K562 (cell line): ENCODE measurements around the gene SLAIN2. TPM values are rescaled to one million over a fixed set of nuclear protein-coding genes. Genes with fewer than 3 reads are reported as not detected.

Experiments used
- ATAC-seq: fragments of 200-7000 bp; cut with Tn5 transposase; 3 replicates; pipeline ENCODE4 v1.9.1; 2020; ENCODE audit warnings: moderate library complexity
- BruUV-seq: library from RNA; stranded (reverse); fragments of 400-500 nt; replicated peaks from 2 replicates; lab custom pipeline; 2021; lab: Mats Ljungman, UMichigan
- CTCF ChIA-PET: fragments of 300-600 bp; formaldehyde crosslinking; extraction: SDS; loops from one replicate; lab custom pipeline; 2021; ENCODE audit warnings: low intra/inter-chr PET ratio; lab: Yijun Ruan, JAX
- POLR2A ChIA-PET: fragments of 300-600, 350-650 bp; sonication (Branson Sonifier 250); formaldehyde crosslinking; extraction: SDS; loops from one replicate; lab custom pipeline; 2021; ENCODE audit warnings: antibody characterized with exemption, inconsistent platforms; lab: Yijun Ruan, JAX
- DNase-seq, 4 experiments: peaks; one replicate each; pipeline versions ENCODE4 v3.0.0 to v3.0.0-alpha.2; 2011 to 2018; ENCODE audit warnings: low spot score in 3 of 4, mixed read lengths in 3 of 4; ENCODE audit errors: extremely low read depth in 1 of 4
- FAIRE-seq: peaks from 2 replicates; lab custom pipeline; 2011; peaks lifted over from hg19 to GRCh38; lab: Jason Lieb, UNC
- H2AFZ ChIP-seq: 2 replicates; pipeline ENCODE4 v1.6.0; 2011; ENCODE audit warnings: low read depth, low read length, control low read depth, inconsistent platforms
- H3K27ac ChIP-seq: fragments of 200-600 bp; 3 replicates; pipeline ENCODE4 v1.8.0; 2011; ENCODE audit warnings: low read depth, mild to moderate bottlenecking, control low read depth, inconsistent platforms, low read length, moderate library complexity, mixed read lengths; ENCODE audit errors: extremely low read depth
- H3K27me3 ChIP-seq, 2 experiments: fragments of 300-600 bp in 1 of 2; 2 replicates in 1 of 2; 3 replicates in 1 of 2; pipeline versions ENCODE4 v1.6.0 to v1.8.0; 2011; ENCODE audit warnings: inconsistent platforms in 2 of 2, low read length in 2 of 2, mild to moderate bottlenecking in 1 of 2, mixed read lengths in 1 of 2, moderate library complexity in 1 of 2; ENCODE audit not compliant: control insufficient read depth in 2 of 2, insufficient read depth in 2 of 2
- H3K36me3 ChIP-seq: fragments of 300-600 bp; 3 replicates; pipeline ENCODE4 v1.8.0; 2011; ENCODE audit warnings: mild to moderate bottlenecking, low read length, inconsistent platforms; ENCODE audit not compliant: control insufficient read depth, insufficient read depth
- H3K4me1 ChIP-seq, 2 experiments: fragments of 200-600 bp in 1 of 2; replicated peaks in 1 of 2; 2 replicates in 1 of 2; 3 replicates in 1 of 2; pipeline versions ENCODE4 v1.5.1 to v1.8.0; 2011; ENCODE audit warnings: inconsistent platforms in 2 of 2, low read length in 2 of 2, mild to moderate bottlenecking in 1 of 2, mixed read lengths in 1 of 2, moderate library complexity in 1 of 2; ENCODE audit not compliant: control insufficient read depth in 2 of 2, insufficient read depth in 2 of 2
- H3K4me2 ChIP-seq: 2 replicates; pipeline ENCODE4 v1.6.1; 2011; ENCODE audit warnings: low read length, control low read depth, inconsistent platforms, mixed read lengths; ENCODE audit not compliant: insufficient read depth
- H3K4me3 ChIP-seq: fragments of 200-600 bp; sonication (generic), shearing (Covaris generic); 2 replicates; pipeline ENCODE4 v1.5.1; 2016; ENCODE audit warnings: control low read depth, inconsistent platforms
- H3K79me2 ChIP-seq: fragments of 200-600 bp; 3 replicates; pipeline ENCODE4 v1.8.0; 2011; ENCODE audit warnings: low read length, inconsistent platforms; ENCODE audit not compliant: control insufficient read depth, insufficient read depth
- H3K9ac ChIP-seq, 2 experiments: 2 replicates each; pipeline versions ENCODE4 v1.6.0 to v1.6.1; 2011; ENCODE audit warnings: low read depth in 2 of 2, low read length in 2 of 2, control low read depth in 1 of 2, inconsistent platforms in 1 of 2, mild to moderate bottlenecking in 1 of 2, mixed read lengths in 1 of 2; ENCODE audit not compliant: insufficient read depth in 1 of 2
- H3K9me1 ChIP-seq: one replicate; pipeline ENCODE4 v1.6.0; 2011; ENCODE audit warnings: inconsistent platforms, mild to moderate bottlenecking, low read length, moderate library complexity; ENCODE audit not compliant: control insufficient read depth, insufficient read depth
- H3K9me3 ChIP-seq: replicated peaks from 2 replicates; pipeline ENCODE4 v1.5.1; 2011; ENCODE audit warnings: low read depth, low read length, inconsistent platforms; ENCODE audit not compliant: control insufficient read depth, insufficient read depth
- H4K20me1 ChIP-seq: replicated peaks from 2 replicates; pipeline ENCODE4 v1.6.1; 2011; ENCODE audit warnings: low read length, inconsistent platforms, mixed read lengths; ENCODE audit not compliant: control insufficient read depth, insufficient read depth
- CEBPB ChIP-seq: fragments of 450-650 bp; IDR thresholded peaks from 2 replicates; pipeline ENCODE4 v1.6.1; 2016; ENCODE audit warnings: missing genetic modification characterization, missing compliant biosample characterization
- CEBPG ChIP-seq, 3 experiments: fragments of 200-800 bp in 1 of 3; sonication (Bioruptor generic) in 1 of 3; sonication (generic) in 1 of 3; formaldehyde crosslinking in 1 of 3; IDR thresholded peaks in 2 of 3; conservative IDR thresholded peaks in 1 of 3; 2 replicates each; pipeline versions ENCODE4 v1.6.1 to v1.8.0; 2016 to 2022; ENCODE audit warnings: missing compliant biosample characterization in 2 of 3, missing genetic modification characterization in 2 of 3, mild to moderate bottlenecking in 1 of 3, missing genetic modification reagents in 1 of 3
- ETV6 ChIP-seq, 3 experiments: fragments of 150-350 bp in 1 of 3; sonication (generic) in 1 of 3; formaldehyde crosslinking in 1 of 3; IDR thresholded peaks; 2 replicates each; pipeline versions ENCODE4 v1.6.1 to v1.8.0; 2014 to 2022; ENCODE audit warnings: borderline replicate concordance in 2 of 3, low read depth in 2 of 3, antibody characterized with exemption in 1 of 3, low read length in 1 of 3, mild to moderate bottlenecking in 1 of 3, missing genetic modification reagents in 1 of 3
- MEF2A ChIP-seq: IDR thresholded peaks from 2 replicates; pipeline ENCODE4 v1.6.1; 2011; ENCODE audit warnings: low read depth, mild to moderate bottlenecking, low read length, moderate library complexity; ENCODE audit not compliant: control insufficient read depth
- WGBS: fragments of 100-300 bp; shearing (Covaris generic); methylation state at CpG from one replicate; pipeline ENCODE4 v1.1.6; 2016; ENCODE audit warnings: low coverage, mixed read lengths; ENCODE audit not compliant: insufficient coverage; ENCODE audit errors: missing lambda C conversion rate; 5-methylcytosine and 5-hydroxymethylcytosine counted together
- in situ Hi-C: fragments of 300-500 bp; cut with MboI; formaldehyde crosslinking; loops from 4 replicates; pipeline ENCODE4 v1.15.0; 2018; ENCODE audit warnings: inconsistent platforms, mixed read lengths
- intact Hi-C: fragments of 100-400 bp; cut with micrococcal nuclease; formaldehyde crosslinking; loops from 2 replicates; pipeline ENCODE4 v1.14.2; 2022
- polyA plus RNA-seq, 8 experiments: library from polyadenylated mRNA; depleted of rRNA in 4 of 8; stranded (reverse) in 5 of 8; unstranded in 3 of 8; fragments of >200 nt; fragmentation: Nextera tagmentation in 2 of 8; fragmentation: Illumina TruSeq in 1 of 8; extraction: Ambion mirVana in 2 of 8; extraction: Trizol in 1 of 8; gene quantifications; 2 replicates each; pipeline versions ENCODE4 v1.2.1 to v1.2.3, GENCODE V29; 2011 to 2014; ENCODE audit warnings: inconsistent platforms in 1 of 8, missing spikeins in 1 of 8
- total RNA-seq, 7 experiments: library from RNA; depleted of rRNA in 6 of 7; stranded (reverse); fragments of >200 nt in 6 of 7; fragmentation: Illumina TruSeq in 2 of 7; extraction: Trizol in 2 of 7; gene quantifications; 2 replicates each; pipeline versions ENCODE4 v1.2.1 to v1.2.3, GENCODE V29; 2011 to 2021; ENCODE audit warnings: low replicate concordance in 1 of 7

The SLAIN2 gene
- total and polyA plus RNA-seq, 9 of the 15 experiments (the other 6 are each of a cell fraction or from before 2014, with no cell fraction given): 3.5 to 116 (median 35.0) TPM

DNA sequence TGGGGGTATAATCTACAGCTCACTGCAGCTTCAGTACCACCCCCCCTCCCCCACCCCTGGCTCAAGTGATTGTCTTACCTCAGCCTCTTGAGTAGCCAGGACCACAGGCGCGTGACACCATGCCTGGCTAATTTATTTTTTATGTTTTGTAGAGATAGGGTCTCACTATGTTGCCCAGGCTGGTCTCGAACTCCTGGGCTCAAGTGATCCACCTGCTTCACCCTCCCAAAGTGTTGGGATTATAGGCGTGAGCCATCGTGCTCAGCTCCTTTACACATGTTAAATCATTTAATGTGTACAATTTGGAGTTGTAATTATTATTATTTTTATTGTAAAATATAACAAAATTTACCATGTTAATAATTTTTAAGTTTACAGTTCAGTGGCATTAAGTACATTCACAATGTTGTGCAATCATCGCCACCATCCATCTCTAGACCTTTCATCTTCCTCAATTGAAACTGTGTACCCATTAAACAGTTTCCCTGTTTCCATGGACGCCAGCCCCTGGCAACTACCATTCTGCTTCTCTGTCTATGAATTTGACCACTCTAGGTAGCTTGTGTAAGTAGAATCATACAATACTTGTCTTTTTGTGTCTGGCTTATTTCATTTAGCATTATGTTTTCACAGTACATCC is 6.1 kb downstream of the SLAIN2 start:
- no peak for FAIRE-seq
- H3K27me3 ChIP-seq: no peaks in the 10 kb centered on the region
- ChIA-PET CTCF (no interaction called here), POLR2A (interaction anchor here (1.2 to 1.3 kb wide), 2 partner anchors 9 to 12 kb away, joined by 3 read pairs; no protein-coding TSS in a partner anchor)
- peaks cover 9% of the 10 kb centered on the region; the same call in 1 of the 3 replicates for H3K36me3 ChIP-seq
- BruUV-seq: no TSS peak
- in situ Hi-C loops (no loop called here), intact Hi-C loops (no loop called here)
- DNase-seq: no peak
- no peak overlapping the region for H3K4me3 ChIP-seq
- peaks cover 14% of the 10 kb centered on the region; the same call in 1 of the 2 replicates for H4K20me1 ChIP-seq
- H3K27ac ChIP-seq: no peak overlapping the region
- H3K9me3 ChIP-seq: peaks cover 4% of the 10 kb centered on the region; the same call in 1 of the 2 replicates
- no peak for ATAC-seq
- no peak overlapping the region for H2AFZ ChIP-seq
- H3K4me1 ChIP-seq: peaks cover 0 to 17% of the 10 kb centered on the region in 2 experiments; a peak in 3 of 5 replicates
- H3K4me2 ChIP-seq: no peak overlapping the region
- H3K9ac ChIP-seq: no peak overlapping the region
- TF ChIP-seq CEBPG (CRISPR knock-in tag; IDR thresholded peaks at IDR 0.05) (no peak), CEBPG (tag; conservative IDR thresholded peaks at IDR 0.05 in 1 of 2, IDR thresholded peaks at IDR 0.05 in 1 of 2) (peak in 1 of 2 experiments; percentile 70; a peak in 2 of 4 replicates), CEBPB (peak; percentile 54), ETV6 (IDR thresholded peaks at IDR 0.05; ENCODE audit: borderline replicate concordance in 1 of 2, low read depth in 2 of 2, low read length in 1 of 2) (no peak), ETV6 (CRISPR knock-in tag; IDR thresholded peaks at IDR 0.05; ENCODE audit: borderline replicate concordance) (no peak), MEF2A (no peak)
- H3K79me2 ChIP-seq: peaks cover 100% of the 10 kb centered on the region
- 87% methylated on average over 7 of the region's 7 CpGs for WGBS
- no peaks in the 10 kb centered on the region for H3K9me1 ChIP-seq
